GM12878 (cell line): ENCODE measurements around the gene LMO7. TPM values are rescaled to one million over a fixed set of nuclear protein-coding genes. Genes with fewer than 3 reads are reported as not detected.
A peak's percentile ranks its signal among the peaks of the same experiment; 100 is the strongest.

Experiments
- BMI1 ChIP-seq: fragments of 450-650 bp; IDR thresholded peaks from 2 replicates; pipeline ENCODE4 v1.6.1; 2016; ENCODE audit warnings: mild to moderate bottlenecking, moderate library complexity, borderline replicate concordance
- CBFB ChIP-seq: IDR thresholded peaks from 2 replicates; pipeline ENCODE4 v1.6.1; 2016; ENCODE audit warnings: antibody characterized with exemption, low read depth
- CBX3 ChIP-seq: fragments of 200-600 bp; sonication (generic); IDR thresholded peaks from 2 replicates; pipeline ENCODE4 v1.6.1; 2016; ENCODE audit warnings: low read depth, borderline replicate concordance
- CEBPB ChIP-seq, 2 experiments: fragments of 150-350 bp in 1 of 2; IDR thresholded peaks; 2 replicates each; pipeline ENCODE4 v1.6.1; 2012 to 2014; ENCODE audit warnings: low read depth in 2 of 2, low read length in 2 of 2, borderline replicate concordance in 1 of 2, inconsistent platforms in 1 of 2
- CHD2 ChIP-seq: IDR thresholded peaks from 2 replicates; pipeline ENCODE4 v1.6.1; 2011; ENCODE audit warnings: low read depth, low read length, improper control_type of control experiment, borderline replicate concordance
- CUX1 ChIP-seq: IDR thresholded peaks from 2 replicates; pipeline ENCODE4 v1.6.1; 2012; ENCODE audit warnings: improper control_type of control experiment, low read depth, low read length; ENCODE audit not compliant: insufficient replicate concordance
- EED ChIP-seq: sonication (generic); IDR thresholded peaks from 2 replicates; pipeline ENCODE4 v1.6.1; 2016; ENCODE audit warnings: antibody characterized with exemption, low read depth
- MLLT1 ChIP-seq: fragments of 450-650 bp; IDR thresholded peaks from 2 replicates; pipeline ENCODE4 v1.6.1; 2016; ENCODE audit warnings: mild to moderate bottlenecking
- MXI1 ChIP-seq: fragments of 150-350 bp; IDR thresholded peaks from 2 replicates; pipeline ENCODE4 v1.6.1; 2011; ENCODE audit warnings: low read depth, mild to moderate bottlenecking, inconsistent platforms, low read length, improper control_type of control experiment
- MYB ChIP-seq: fragments of 150-350 bp; IDR thresholded peaks from 2 replicates; pipeline ENCODE4 v1.6.1; 2014; ENCODE audit warnings: mild to moderate bottlenecking, low read depth, low read length, borderline replicate concordance
- MYC ChIP-seq: IDR thresholded peaks from 2 replicates; pipeline ENCODE4 v1.6.1; 2011; ENCODE audit warnings: mild to moderate bottlenecking, low read length, moderate library complexity, inconsistent platforms; ENCODE audit not compliant: insufficient read depth, insufficient replicate concordance, insufficient read length, severe bottlenecking
- NRF1 ChIP-seq: conservative IDR thresholded peaks from 2 replicates; pipeline ENCODE4 v1.6.1; 2011; ENCODE audit warnings: mild to moderate bottlenecking, low read depth, low read length, improper control_type of control experiment
- RAD21 ChIP-seq: IDR thresholded peaks from 2 replicates; pipeline ENCODE4 v1.6.1; 2011; ENCODE audit warnings: mild to moderate bottlenecking, low read depth, low read length, moderate library complexity; ENCODE audit not compliant: insufficient read depth
- RELA ChIP-seq: fragments of 450-650 bp; IDR thresholded peaks from 2 replicates; pipeline ENCODE4 v1.8.0; 2014; ENCODE audit warnings: borderline replicate concordance; ENCODE audit not compliant: partially characterized antibody
- SPI1 ChIP-seq: IDR thresholded peaks from 2 replicates; pipeline ENCODE4 v1.6.1; 2011; ENCODE audit warnings: low read depth, mild to moderate bottlenecking, low read length, moderate library complexity, borderline replicate concordance; ENCODE audit not compliant: insufficient read depth
- SREBF2 ChIP-seq: IDR thresholded peaks from 2 replicates; pipeline ENCODE4 v1.6.1; 2012; ENCODE audit warnings: mild to moderate bottlenecking, low read length
- STAT1 ChIP-seq: fragments of 450-650 bp; conservative IDR thresholded peaks from 2 replicates; pipeline ENCODE4 v1.6.1; 2014; ENCODE audit warnings: antibody characterized with exemption, mild to moderate bottlenecking
- TCF12 ChIP-seq: IDR thresholded peaks from 2 replicates; pipeline ENCODE4 v1.6.1; 2011; ENCODE audit warnings: low read depth, mild to moderate bottlenecking, low read length
- TCF7 ChIP-seq: IDR thresholded peaks from 2 replicates; pipeline ENCODE4 v1.6.1; 2014; ENCODE audit warnings: antibody characterized with exemption, borderline replicate concordance
- YY1 ChIP-seq: IDR thresholded peaks from 2 replicates; pipeline ENCODE4 v1.6.1; 2011; ENCODE audit warnings: low read depth, mild to moderate bottlenecking, low read length
- ZBTB33 ChIP-seq: fragments of 450-650 bp; IDR thresholded peaks from 2 replicates; pipeline ENCODE4 v1.6.1; 2017; ENCODE audit warnings: mild to moderate bottlenecking
- ZNF24 ChIP-seq: fragments of 450-650 bp; IDR thresholded peaks from 2 replicates; pipeline ENCODE4 v1.6.1; 2017; ENCODE audit warnings: antibody characterized with exemption, mild to moderate bottlenecking
- polyA plus RNA-seq, 11 experiments: library from polyadenylated mRNA; depleted of rRNA in 4 of 11; unstranded in 6 of 11; stranded (reverse) in 5 of 11; fragments of >200 nt; fragmentation: Nextera tagmentation in 4 of 11; fragmentation: Illumina TruSeq in 1 of 11; extraction: Ambion mirVana in 4 of 11; extraction: Trizol in 1 of 11; gene quantifications; 1 replicate in 1 of 11; 2 replicates in 10 of 11; pipeline versions ENCODE4 v1.2.1 to v1.2.3, GENCODE V29; 2011 to 2016; ENCODE audit warnings: inconsistent platforms in 2 of 11, missing spikeins in 2 of 11, low read depth in 1 of 11
- total RNA-seq, 4 experiments: library from RNA; depleted of rRNA in 3 of 4; stranded (reverse); fragments of >200 nt in 3 of 4; fragmentation: Illumina TruSeq in 1 of 4; extraction: Trizol in 1 of 4; gene quantifications; 2 replicates each; pipeline versions ENCODE4 v1.2.1 to v1.2.3, GENCODE V29; 2013 to 2021

The LMO7 gene
- total and polyA plus RNA-seq, 10 of the 15 experiments (the other 5 are each of a cell fraction or from before 2014, with no cell fraction given) = 8.5 to 67.8 (median 36.8) TPM

DNA sequence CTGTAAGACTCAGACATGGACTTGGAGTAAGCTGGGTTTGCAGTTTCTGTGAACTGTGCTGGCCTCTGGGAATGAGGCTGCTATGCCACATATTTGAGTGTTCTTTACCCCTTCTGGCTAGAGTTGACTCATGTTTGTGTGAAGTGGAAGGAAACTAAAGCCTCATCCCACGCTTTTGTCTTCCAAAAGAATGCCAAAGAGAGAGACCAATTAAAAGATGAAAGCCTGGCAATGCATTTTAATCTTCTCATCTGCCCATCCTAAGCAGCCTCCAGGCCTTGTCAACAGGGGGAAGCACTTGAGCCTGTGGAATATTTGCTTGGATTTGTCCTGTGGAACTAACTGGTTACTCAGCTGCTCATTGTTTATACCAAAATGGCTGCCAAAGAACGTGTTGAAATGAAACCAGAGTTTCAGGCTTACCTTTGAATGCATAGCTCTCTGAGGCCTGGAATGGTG, 49.1 kb downstream of the LMO7 start (continued):
- TF ChIP-seq ZBTB33 = no peak
- TF ChIP-seq RELA = no peak
- TF ChIP-seq MYB = no peak
- TF ChIP-seq SPI1 = no peak
- TF ChIP-seq TCF7 = no peak; the same call in 1 of the 2 replicates
- TF ChIP-seq CEBPB (IDR thresholded peaks at IDR 0.05; ENCODE audit: borderline replicate concordance in 1 of 2, low read depth in 2 of 2, low read length in 2 of 2) = no peak
- no peak for TF ChIP-seq STAT1
- no peak for TF ChIP-seq BMI1
- TF ChIP-seq MXI1 = no peak
- TF ChIP-seq RAD21 = no peak
- no peak for TF ChIP-seq NRF1
- no peak for TF ChIP-seq EED
- TF ChIP-seq YY1 = peak; percentile 60
- no peak for TF ChIP-seq TCF12
- TF ChIP-seq CHD2 = no peak
- TF ChIP-seq MLLT1 = no peak
- TF ChIP-seq CUX1 = no peak
- TF ChIP-seq ZNF24 = no peak
- TF ChIP-seq MYC = no peak
- TF ChIP-seq SREBF2 = no peak
- no peak for TF ChIP-seq CBX3
- no peak for TF ChIP-seq CBFB
